Liver (tissue), 9 donors: ENCODE results near the gene SH2D3C. TPM values are rescaled to one million over a fixed set of nuclear protein-coding genes. Genes with fewer than 3 reads are reported as not detected.
A peak's percentile ranks its signal among the peaks of the same experiment; 100 is the strongest.

Experiments
- DNase-seq: peaks from one replicate; pipeline ENCODE4 v3.0.0-alpha.2; 2017; ENCODE audit warnings: low spot score
- H3K27ac ChIP-seq, 2 donors: one replicate each; pipeline ENCODE4 v1.7.0; 2013; ENCODE audit warnings: inconsistent platforms in 2 of 2, low read length in 2 of 2, control low read depth in 1 of 2, low read depth in 1 of 2, mild to moderate bottlenecking in 1 of 2
- H3K27me3 ChIP-seq, 4 donors: one replicate each; pipeline versions ENCODE4 v1.6.1 to v1.7.0; 2013; ENCODE audit warnings: low read length in 3 of 4, inconsistent platforms in 1 of 4, mild to moderate bottlenecking in 1 of 4, moderate library complexity in 1 of 4; ENCODE audit not compliant: control insufficient read depth in 4 of 4, insufficient read depth in 4 of 4
- H3K36me3 ChIP-seq, 4 donors: one replicate each; pipeline versions ENCODE4 v1.6.1 to v1.7.0; 2013; ENCODE audit warnings: low read length in 3 of 4, mild to moderate bottlenecking in 3 of 4, low read depth in 1 of 4, moderate library complexity in 1 of 4; ENCODE audit not compliant: control insufficient read depth in 4 of 4, insufficient read depth in 3 of 4
- H3K4me1 ChIP-seq, 4 donors: one replicate each; pipeline versions ENCODE4 v1.6.1 to v1.7.0; 2013; ENCODE audit warnings: low read length in 3 of 4, mild to moderate bottlenecking in 3 of 4, moderate library complexity in 1 of 4; ENCODE audit not compliant: control insufficient read depth in 4 of 4, insufficient read depth in 4 of 4
- H3K4me3 ChIP-seq, 3 donors: one replicate each; pipeline versions ENCODE4 v1.6.1 to v1.7.0; 2013; ENCODE audit warnings: low read length in 3 of 3, control low read depth in 1 of 3, low read depth in 1 of 3, mild to moderate bottlenecking in 1 of 3
- H3K9ac ChIP-seq, 2 donors: one replicate each; pipeline ENCODE4 v1.7.0; 2013; ENCODE audit warnings: low read length in 2 of 2, mild to moderate bottlenecking in 2 of 2, moderate library complexity in 2 of 2, control low read depth in 1 of 2, low read depth in 1 of 2
- H3K9me3 ChIP-seq, 4 donors: one replicate each; pipeline versions ENCODE4 v1.6.1 to v1.7.0; 2013; ENCODE audit warnings: low read length in 3 of 4; ENCODE audit not compliant: control insufficient read depth in 4 of 4
- EGR1 ChIP-seq, 2 donors: IDR thresholded peaks; 2 replicates each; pipeline ENCODE4 v1.6.1; 2016 to 2018; ENCODE audit warnings: antibody characterized with exemption in 2 of 2, low read depth in 2 of 2
- FOXA1 ChIP-seq: IDR thresholded peaks from 2 replicates; pipeline ENCODE4 v1.6.1; 2016; ENCODE audit warnings: antibody characterized with exemption
- FOXA2 ChIP-seq: IDR thresholded peaks from 2 replicates; pipeline ENCODE4 v1.6.1; 2016; ENCODE audit warnings: antibody characterized with exemption
- GABPA ChIP-seq, 2 donors: IDR thresholded peaks in 1 of 2; conservative IDR thresholded peaks in 1 of 2; 2 replicates each; pipeline ENCODE4 v1.6.1; 2016; ENCODE audit warnings: antibody characterized with exemption in 2 of 2, mild to moderate bottlenecking in 1 of 2, moderate library complexity in 1 of 2
- HNF4A ChIP-seq, 2 donors: conservative IDR thresholded peaks; 2 replicates each; pipeline ENCODE4 v1.6.1; 2016; ENCODE audit warnings: antibody characterized with exemption in 2 of 2, mild to moderate bottlenecking in 2 of 2
- HNF4G ChIP-seq: IDR thresholded peaks from 2 replicates; pipeline ENCODE4 v1.6.1; 2016; ENCODE audit warnings: antibody characterized with exemption
- JUND ChIP-seq, 2 donors: IDR thresholded peaks; 2 replicates each; pipeline ENCODE4 v1.6.1; 2016; ENCODE audit warnings: antibody characterized with exemption in 2 of 2
- MAX ChIP-seq: IDR thresholded peaks from 2 replicates; pipeline ENCODE4 v1.6.1; 2016; ENCODE audit warnings: antibody characterized with exemption
- NR2F2 ChIP-seq: IDR thresholded peaks from 2 replicates; pipeline ENCODE4 v1.6.1; 2016; ENCODE audit warnings: antibody characterized with exemption
- RAD21 ChIP-seq, 2 donors: IDR thresholded peaks; 2 replicates each; pipeline ENCODE4 v1.6.1; 2016; ENCODE audit warnings: antibody characterized with exemption in 2 of 2, mild to moderate bottlenecking in 2 of 2
- RXRA ChIP-seq, 2 donors: IDR thresholded peaks; 2 replicates each; pipeline ENCODE4 v1.6.1; 2017 to 2018; ENCODE audit warnings: antibody characterized with exemption in 2 of 2, mild to moderate bottlenecking in 1 of 2
- SP1 ChIP-seq: IDR thresholded peaks from 2 replicates; pipeline ENCODE4 v1.6.1; 2018; ENCODE audit warnings: antibody characterized with exemption, mild to moderate bottlenecking
- TAF1 ChIP-seq: conservative IDR thresholded peaks from 2 replicates; pipeline ENCODE4 v1.6.1; 2016; ENCODE audit warnings: antibody characterized with exemption, mild to moderate bottlenecking
- YY1 ChIP-seq: IDR thresholded peaks from 2 replicates; pipeline ENCODE4 v1.6.1; 2016; ENCODE audit warnings: antibody characterized with exemption, mild to moderate bottlenecking
- WGBS: extraction: QIAGEN DNeasy Blood & Tissue Kit; methylation state at CpG from one replicate; pipeline ENCODE4 v1.1.7; 2013; 5-methylcytosine and 5-hydroxymethylcytosine counted together
- polyA plus RNA-seq, 2 donors: library from polyadenylated mRNA; stranded (reverse) in 1 of 2; unstranded in 1 of 2; fragments of 200-250 nt in 1 of 2; fragments of >200 nt in 1 of 2; fragmentation: Nextera tagmentation in 1 of 2; extraction: Ambion mirVana in 1 of 2; gene quantifications; one replicate each; pipeline versions ENCODE4 v1.2.1 to v1.2.3, GENCODE V29; 2013 to 2015
- total RNA-seq, 2 donors: library from RNA; depleted of rRNA; stranded (reverse); fragments of >200 nt; gene quantifications; one replicate each; pipeline ENCODE4 v1.2.3, GENCODE V29; 2014
- TF ChIP-seq, protein P1 (sequence below): IDR thresholded peaks from 2 replicates; pipeline ENCODE4 v1.6.1; 2016; ENCODE audit warnings: antibody characterized with exemption
- TF ChIP-seq, protein P2 (sequence below): IDR thresholded peaks from 2 replicates; pipeline ENCODE4 v1.6.1; 2016; ENCODE audit warnings: antibody characterized with exemption
- TF ChIP-seq, protein P3 (sequence below): fragments of 150-350 bp; IDR thresholded peaks from 2 replicates; pipeline ENCODE4 v1.5.1; 2017; ENCODE audit warnings: improper control_type of control experiment, low read depth, low read length; ENCODE audit not compliant: missing input control
- TF ChIP-seq, protein P4 (sequence below): IDR thresholded peaks from 2 replicates; pipeline ENCODE4 v1.6.1; 2016; ENCODE audit warnings: antibody characterized with exemption, mild to moderate bottlenecking
- donor health status: healthy.
- donor health status: healthy.
- donor health status: healthy.
- donor health status: healthy.
- donor health status: healthy.

SH2D3C gene
- total and polyA plus RNA-seq, 4 donors = 2.2 to 5.1 (median 3.9) TPM

DNA sequence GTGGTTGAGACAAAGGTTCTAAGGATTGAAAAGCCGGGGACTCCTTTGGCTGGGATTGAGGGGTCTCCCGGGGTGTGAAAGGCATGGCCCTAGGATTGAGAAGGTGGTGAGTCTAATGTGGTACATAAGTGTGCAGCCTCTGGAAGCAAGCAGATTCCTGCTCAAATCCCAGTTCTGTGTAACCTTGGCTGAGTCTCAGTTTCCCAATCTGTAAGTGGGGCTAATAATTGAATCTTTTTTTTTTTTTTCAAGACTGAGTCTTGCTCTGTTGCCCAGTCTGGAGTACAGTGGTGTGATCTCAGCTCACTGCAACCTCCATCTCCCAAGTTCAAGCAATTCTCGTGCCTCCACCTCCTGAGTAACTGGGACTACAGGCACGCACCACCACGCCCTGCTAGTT lies 5.9 kb downstream of the SH2D3C start:
- no peak for DNase-seq
- TF ChIP-seq JUND (IDR thresholded peaks at IDR 0.05) (no peak), RAD21 (IDR thresholded peaks at IDR 0.05) (no peak), YY1 (no peak), RXRA (IDR thresholded peaks at IDR 0.05) (no peak), HNF4A (conservative IDR thresholded peaks at IDR 0.05) (no peak), NR2F2 (no peak), MAX (no peak), GABPA (IDR thresholded peaks at IDR 0.05 in 1 of 2, conservative IDR thresholded peaks at IDR 0.05 in 1 of 2) (no peak), TAF1 (no peak), FOXA2 (no peak)
- TF ChIP-seq, protein P1, sequence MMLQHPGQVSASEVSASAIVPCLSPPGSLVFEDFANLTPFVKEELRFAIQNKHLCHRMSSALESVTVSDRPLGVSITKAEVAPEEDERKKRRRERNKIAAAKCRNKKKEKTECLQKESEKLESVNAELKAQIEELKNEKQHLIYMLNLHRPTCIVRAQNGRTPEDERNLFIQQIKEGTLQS = no peak
- TF ChIP-seq, protein P2, sequence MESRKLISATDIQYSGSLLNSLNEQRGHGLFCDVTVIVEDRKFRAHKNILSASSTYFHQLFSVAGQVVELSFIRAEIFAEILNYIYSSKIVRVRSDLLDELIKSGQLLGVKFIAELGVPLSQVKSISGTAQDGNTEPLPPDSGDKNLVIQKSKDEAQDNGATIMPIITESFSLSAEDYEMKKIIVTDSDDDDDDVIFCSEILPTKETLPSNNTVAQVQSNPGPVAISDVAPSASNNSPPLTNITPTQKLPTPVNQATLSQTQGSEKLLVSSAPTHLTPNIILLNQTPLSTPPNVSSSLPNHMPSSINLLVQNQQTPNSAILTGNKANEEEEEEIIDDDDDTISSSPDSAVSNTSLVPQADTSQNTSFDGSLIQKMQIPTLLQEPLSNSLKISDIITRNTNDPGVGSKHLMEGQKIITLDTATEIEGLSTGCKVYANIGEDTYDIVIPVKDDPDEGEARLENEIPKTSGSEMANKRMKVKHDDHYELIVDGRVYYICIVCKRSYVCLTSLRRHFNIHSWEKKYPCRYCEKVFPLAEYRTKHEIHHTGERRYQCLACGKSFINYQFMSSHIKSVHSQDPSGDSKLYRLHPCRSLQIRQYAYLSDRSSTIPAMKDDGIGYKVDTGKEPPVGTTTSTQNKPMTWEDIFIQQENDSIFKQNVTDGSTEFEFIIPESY = no peak
- TF ChIP-seq, protein P3, sequence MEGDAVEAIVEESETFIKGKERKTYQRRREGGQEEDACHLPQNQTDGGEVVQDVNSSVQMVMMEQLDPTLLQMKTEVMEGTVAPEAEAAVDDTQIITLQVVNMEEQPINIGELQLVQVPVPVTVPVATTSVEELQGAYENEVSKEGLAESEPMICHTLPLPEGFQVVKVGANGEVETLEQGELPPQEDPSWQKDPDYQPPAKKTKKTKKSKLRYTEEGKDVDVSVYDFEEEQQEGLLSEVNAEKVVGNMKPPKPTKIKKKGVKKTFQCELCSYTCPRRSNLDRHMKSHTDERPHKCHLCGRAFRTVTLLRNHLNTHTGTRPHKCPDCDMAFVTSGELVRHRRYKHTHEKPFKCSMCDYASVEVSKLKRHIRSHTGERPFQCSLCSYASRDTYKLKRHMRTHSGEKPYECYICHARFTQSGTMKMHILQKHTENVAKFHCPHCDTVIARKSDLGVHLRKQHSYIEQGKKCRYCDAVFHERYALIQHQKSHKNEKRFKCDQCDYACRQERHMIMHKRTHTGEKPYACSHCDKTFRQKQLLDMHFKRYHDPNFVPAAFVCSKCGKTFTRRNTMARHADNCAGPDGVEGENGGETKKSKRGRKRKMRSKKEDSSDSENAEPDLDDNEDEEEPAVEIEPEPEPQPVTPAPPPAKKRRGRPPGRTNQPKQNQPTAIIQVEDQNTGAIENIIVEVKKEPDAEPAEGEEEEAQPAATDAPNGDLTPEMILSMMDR = no peak
- TF ChIP-seq, protein P4, sequence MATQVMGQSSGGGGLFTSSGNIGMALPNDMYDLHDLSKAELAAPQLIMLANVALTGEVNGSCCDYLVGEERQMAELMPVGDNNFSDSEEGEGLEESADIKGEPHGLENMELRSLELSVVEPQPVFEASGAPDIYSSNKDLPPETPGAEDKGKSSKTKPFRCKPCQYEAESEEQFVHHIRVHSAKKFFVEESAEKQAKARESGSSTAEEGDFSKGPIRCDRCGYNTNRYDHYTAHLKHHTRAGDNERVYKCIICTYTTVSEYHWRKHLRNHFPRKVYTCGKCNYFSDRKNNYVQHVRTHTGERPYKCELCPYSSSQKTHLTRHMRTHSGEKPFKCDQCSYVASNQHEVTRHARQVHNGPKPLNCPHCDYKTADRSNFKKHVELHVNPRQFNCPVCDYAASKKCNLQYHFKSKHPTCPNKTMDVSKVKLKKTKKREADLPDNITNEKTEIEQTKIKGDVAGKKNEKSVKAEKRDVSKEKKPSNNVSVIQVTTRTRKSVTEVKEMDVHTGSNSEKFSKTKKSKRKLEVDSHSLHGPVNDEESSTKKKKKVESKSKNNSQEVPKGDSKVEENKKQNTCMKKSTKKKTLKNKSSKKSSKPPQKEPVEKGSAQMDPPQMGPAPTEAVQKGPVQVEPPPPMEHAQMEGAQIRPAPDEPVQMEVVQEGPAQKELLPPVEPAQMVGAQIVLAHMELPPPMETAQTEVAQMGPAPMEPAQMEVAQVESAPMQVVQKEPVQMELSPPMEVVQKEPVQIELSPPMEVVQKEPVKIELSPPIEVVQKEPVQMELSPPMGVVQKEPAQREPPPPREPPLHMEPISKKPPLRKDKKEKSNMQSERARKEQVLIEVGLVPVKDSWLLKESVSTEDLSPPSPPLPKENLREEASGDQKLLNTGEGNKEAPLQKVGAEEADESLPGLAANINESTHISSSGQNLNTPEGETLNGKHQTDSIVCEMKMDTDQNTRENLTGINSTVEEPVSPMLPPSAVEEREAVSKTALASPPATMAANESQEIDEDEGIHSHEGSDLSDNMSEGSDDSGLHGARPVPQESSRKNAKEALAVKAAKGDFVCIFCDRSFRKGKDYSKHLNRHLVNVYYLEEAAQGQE = no peak
- Histone ChIP-seq H3K27ac (no peak overlapping the region), H3K36me3 (no peaks in the 10 kb centered on the region), H3K9ac (no peak overlapping the region), H3K4me1 (peaks cover 0 to 10% (median 8%) of the 10 kb centered on the region in 4 donors), H3K4me3 (no peak overlapping the region), H3K27me3 (no peaks in the 10 kb centered on the region), H3K9me3 (no peaks in the 10 kb centered on the region)
- WGBS = 96% methylated on average over 5 of the region's 5 CpGs

DNA sequence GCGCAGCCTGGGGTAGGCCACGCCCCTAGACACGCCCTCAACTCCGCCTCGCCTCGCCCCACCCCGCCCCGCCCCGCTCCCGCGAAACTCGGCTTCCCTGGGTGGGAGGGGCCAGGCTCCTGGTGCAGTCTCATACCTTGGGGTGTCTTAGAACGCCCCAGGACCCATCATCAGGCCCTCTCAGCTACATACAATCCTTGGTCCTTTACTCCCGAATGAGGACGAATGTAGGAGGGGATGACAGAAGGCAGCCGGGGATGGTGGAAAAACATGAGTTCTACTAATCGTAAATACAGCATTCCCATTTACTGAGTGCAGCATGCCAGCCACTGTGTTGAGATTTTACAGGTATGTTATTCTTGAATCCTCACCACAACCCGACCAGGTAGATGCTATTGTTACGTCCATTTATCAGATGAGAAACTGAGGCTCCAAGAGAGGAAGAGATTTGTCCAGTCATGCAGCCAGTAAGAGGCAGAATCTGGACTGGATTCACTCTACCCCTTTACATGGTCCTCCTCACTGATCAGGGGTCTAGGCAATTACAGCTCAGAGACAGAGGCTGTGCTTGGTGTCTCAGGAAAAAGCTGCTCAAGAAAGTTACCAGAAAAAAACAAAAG lies 6.8 kb downstream of the SH2D3C start:
- DNase-seq = no peak
- Histone ChIP-seq H3K4me1 (peaks cover 0 to 10% (median 8%) of the 10 kb centered on the region in 4 donors), H3K9ac (no peak overlapping the region), H3K9me3 (no peaks in the 10 kb centered on the region), H3K36me3 (no peaks in the 10 kb centered on the region), H3K27ac (no peak overlapping the region), H3K4me3 (peak overlapping the region in 1 of 3 donors; percentile 54), H3K27me3 (no peaks in the 10 kb centered on the region)
- WGBS = 7% methylated on average over 19 of the region's 19 CpGs
- no peak for TF ChIP-seq FOXA2
- peak in 1 of 2 donors; percentile 2 for TF ChIP-seq RXRA (IDR thresholded peaks at IDR 0.05)
- no peak for TF ChIP-seq MAX
- no peak for TF ChIP-seq NR2F2
- no peak for TF ChIP-seq HNF4A (conservative IDR thresholded peaks at IDR 0.05)
- no peak for TF ChIP-seq EGR1 (IDR thresholded peaks at IDR 0.05; ENCODE audit: low read depth in 2 of 2)
- TF ChIP-seq RAD21 (IDR thresholded peaks at IDR 0.05) = no peak
- TF ChIP-seq, protein P2 = no peak
- TF ChIP-seq JUND (IDR thresholded peaks at IDR 0.05) = no peak
- TF ChIP-seq YY1 = peak; percentile 0
- no peak for TF ChIP-seq SP1
- no peak for TF ChIP-seq FOXA1
- peak in 1 of 2 donors; percentile 25 for TF ChIP-seq GABPA (IDR thresholded peaks at IDR 0.05 in 1 of 2, conservative IDR thresholded peaks at IDR 0.05 in 1 of 2)
- TF ChIP-seq HNF4G = no peak
